HepG2 (cell line): ENCODE results near the gene ADCY9. TPM values are rescaled to one million over a fixed set of nuclear protein-coding genes. Genes with fewer than 3 reads are reported as not detected.

Experiments
- CBX5 ChIP-seq: sonication (generic); formaldehyde crosslinking; IDR thresholded peaks from 2 replicates; pipeline ENCODE4 v1.4.0; 2020; ENCODE audit warnings: missing genetic modification reagents, borderline replicate concordance
- GABPA ChIP-seq, 2 experiments: IDR thresholded peaks; 2 replicates each; pipeline ENCODE4 v1.6.1; 2011 to 2016; ENCODE audit warnings: low read depth in 2 of 2, low read length in 1 of 2, missing biosample characterization in 1 of 2, missing genetic modification characterization in 1 of 2
- HHEX ChIP-seq: IDR thresholded peaks from 2 replicates; pipeline ENCODE4 v1.6.1; 2016; ENCODE audit warnings: control low read depth
- HNF4A ChIP-seq: sonication (generic); formaldehyde crosslinking; IDR thresholded peaks from 2 replicates; pipeline ENCODE4 v1.4.0; 2020; ENCODE audit warnings: missing genetic modification reagents
- KLF9 ChIP-seq: IDR thresholded peaks from 2 replicates; pipeline ENCODE4 v1.6.1; 2016; ENCODE audit warnings: low read depth
- MIER3 ChIP-seq: IDR thresholded peaks from 2 replicates; pipeline ENCODE4 v1.6.1; 2016; ENCODE audit warnings: missing compliant biosample characterization, borderline replicate concordance
- REL ChIP-seq: sonication (generic); formaldehyde crosslinking; conservative IDR thresholded peaks from 2 replicates; pipeline ENCODE4 v1.8.0; 2022; ENCODE audit warnings: mild to moderate bottlenecking, missing genetic modification reagents, moderate library complexity
- SSRP1 ChIP-seq: IDR thresholded peaks from 2 replicates; pipeline ENCODE4 v1.6.1; 2016; ENCODE audit warnings: control low read depth
- TEAD3 ChIP-seq: optimal IDR thresholded peaks from 2 replicates; pipeline ENCODE3; 2016; ENCODE audit warnings: borderline replicate concordance
- ZBTB21 ChIP-seq: sonication (generic); formaldehyde crosslinking; IDR thresholded peaks from 2 replicates; pipeline ENCODE4 v1.4.0; 2020; ENCODE audit warnings: missing genetic modification reagents
- ZNF12 ChIP-seq: sonication (generic); formaldehyde crosslinking; IDR thresholded peaks from 2 replicates; pipeline ENCODE4 v1.5.0; 2020; ENCODE audit warnings: missing genetic modification reagents
- ZNF367 ChIP-seq: sonication (generic); formaldehyde crosslinking; IDR thresholded peaks from 2 replicates; pipeline ENCODE4 v1.4.0; 2020; ENCODE audit warnings: missing genetic modification reagents, borderline replicate concordance
- ZNF460 ChIP-seq: sonication (generic); formaldehyde crosslinking; IDR thresholded peaks from 2 replicates; pipeline ENCODE4 v1.5.1; 2020; ENCODE audit warnings: missing genetic modification reagents, mild to moderate bottlenecking, borderline replicate concordance
- ZNF629 ChIP-seq: sonication (generic); formaldehyde crosslinking; conservative IDR thresholded peaks from 2 replicates; pipeline ENCODE4 v1.5.0; 2020; ENCODE audit warnings: missing genetic modification reagents
- ZNF652 ChIP-seq: IDR thresholded peaks from 2 replicates; pipeline ENCODE4 v1.6.1; 2016; ENCODE audit warnings: low read depth, borderline replicate concordance
- ZNF720 ChIP-seq: sonication (generic); formaldehyde crosslinking; IDR thresholded peaks from 2 replicates; pipeline ENCODE4 v1.4.0; 2020; ENCODE audit warnings: missing genetic modification reagents
- ZNF790 ChIP-seq: sonication (generic); formaldehyde crosslinking; IDR thresholded peaks from 2 replicates; pipeline ENCODE4 v1.8.0; 2022; ENCODE audit warnings: missing genetic modification reagents, mild to moderate bottlenecking, borderline replicate concordance
- polyA plus RNA-seq, 8 experiments: library from polyadenylated mRNA; depleted of rRNA in 3 of 8; stranded (reverse) in 7 of 8; unstranded in 1 of 8; fragments of >200 nt; fragmentation: Illumina TruSeq in 4 of 8; extraction: Trizol in 4 of 8; gene quantifications; 2 replicates each; pipeline versions ENCODE4 v1.2.1 to v1.2.3, GENCODE V29; 2011 to 2016; ENCODE audit warnings: low read depth in 4 of 8, missing spikeins in 1 of 8, mixed read lengths in 1 of 8; ENCODE audit not compliant: insufficient read depth in 1 of 8
- total RNA-seq, 5 experiments: library from RNA; depleted of rRNA; stranded (reverse); fragments of >200 nt; fragmentation: Illumina TruSeq; extraction: Trizol; gene quantifications; 2 replicates each; pipeline ENCODE4 v1.2.3, GENCODE V29; 2016; ENCODE audit warnings: low read depth in 1 of 5
- TF ChIP-seq, protein P1 (sequence below): sonication (generic); formaldehyde crosslinking; IDR thresholded peaks from 2 replicates; pipeline ENCODE4 v1.9.0; 2021; ENCODE audit warnings: missing genetic modification reagents, mild to moderate bottlenecking, borderline replicate concordance
- TF ChIP-seq, protein P2 (sequence below): sonication (generic); formaldehyde crosslinking; conservative IDR thresholded peaks from 2 replicates; pipeline ENCODE4 v1.4.0; 2020; ENCODE audit warnings: missing genetic modification reagents
- TF ChIP-seq, protein P3 (sequence below), 2 experiments: sonication (generic) in 1 of 2; formaldehyde crosslinking in 1 of 2; IDR thresholded peaks; 2 replicates each; pipeline versions ENCODE4 v1.5.1 to v1.6.1; 2011 to 2020; ENCODE audit warnings: borderline replicate concordance in 1 of 2, low read depth in 1 of 2, low read length in 1 of 2, mild to moderate bottlenecking in 1 of 2, missing genetic modification reagents in 1 of 2, moderate library complexity in 1 of 2
- TF ChIP-seq, protein P4 (sequence below): IDR thresholded peaks from 2 replicates; pipeline ENCODE4 v1.6.1; 2016; ENCODE audit warnings: control low read depth
- TF ChIP-seq, protein P5 (sequence below): sonication (generic); formaldehyde crosslinking; IDR thresholded peaks from 2 replicates; pipeline ENCODE4 v1.9.0; 2021; ENCODE audit warnings: missing genetic modification reagents, borderline replicate concordance

ADCY9 gene
- total and polyA plus RNA-seq, 2 of the 13 experiments (the other 11 are each of a cell fraction or from before 2014, with no cell fraction given), result 11.2 to 13.9 TPM

DNA sequence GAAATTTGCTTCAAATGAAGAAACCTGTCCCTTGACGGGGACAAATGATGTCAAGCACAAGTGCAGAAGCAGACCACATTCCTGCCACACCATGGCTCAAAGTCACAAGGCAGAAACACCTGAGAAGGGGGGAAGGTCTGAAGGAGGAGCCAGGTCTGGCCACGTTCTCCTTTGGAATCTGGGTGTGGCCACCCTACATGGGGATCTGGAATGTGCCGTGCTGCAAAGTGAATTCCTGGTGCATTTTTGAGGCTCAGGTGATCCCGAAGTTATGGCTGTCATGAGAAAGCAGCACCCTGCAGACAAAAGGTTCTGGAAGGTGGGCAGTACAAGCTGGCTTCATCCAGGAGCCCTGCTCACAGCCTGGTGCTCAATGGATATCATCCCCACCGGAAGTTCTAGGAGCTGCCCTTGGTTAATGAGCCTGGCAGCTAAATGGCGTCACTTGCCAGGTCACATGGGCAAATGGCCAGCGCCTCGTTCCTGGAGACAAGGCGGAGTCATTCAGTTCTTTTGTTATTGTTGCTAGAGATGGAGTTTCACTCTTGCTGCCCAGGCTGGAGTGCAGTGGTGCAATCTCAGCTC, 20.1 kb upstream of the ADCY9 start (continued):
- TF ChIP-seq, protein P1, sequence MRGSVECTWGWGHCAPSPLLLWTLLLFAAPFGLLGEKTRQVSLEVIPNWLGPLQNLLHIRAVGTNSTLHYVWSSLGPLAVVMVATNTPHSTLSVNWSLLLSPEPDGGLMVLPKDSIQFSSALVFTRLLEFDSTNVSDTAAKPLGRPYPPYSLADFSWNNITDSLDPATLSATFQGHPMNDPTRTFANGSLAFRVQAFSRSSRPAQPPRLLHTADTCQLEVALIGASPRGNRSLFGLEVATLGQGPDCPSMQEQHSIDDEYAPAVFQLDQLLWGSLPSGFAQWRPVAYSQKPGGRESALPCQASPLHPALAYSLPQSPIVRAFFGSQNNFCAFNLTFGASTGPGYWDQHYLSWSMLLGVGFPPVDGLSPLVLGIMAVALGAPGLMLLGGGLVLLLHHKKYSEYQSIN (CRISPR knock-in tag), result no peak
- TF ChIP-seq MIER3 (CRISPR knock-in tag) (no peak), HNF4A (no peak), ZNF720 (no peak), GABPA (IDR thresholded peaks at IDR 0.05; ENCODE audit: low read depth, low read length) (no peak), GABPA (CRISPR knock-in tag; IDR thresholded peaks at IDR 0.05; ENCODE audit: low read depth) (peak; percentile 57), REL (CRISPR knock-in tag) (no peak), ZNF460 (CRISPR knock-in tag) (no peak), SSRP1 (no peak), ZNF629 (no peak), ZNF367 (CRISPR knock-in tag) (no peak), KLF9 (CRISPR knock-in tag) (no peak), CBX5 (CRISPR knock-in tag) (no peak), TEAD3 (CRISPR knock-in tag) (peak; percentile 79), ZNF790 (no peak), ZNF12 (peak; percentile 55; the same call in 1 of the 2 replicates), HHEX (no peak), ZBTB21 (0 out of 2 replicates have a peak, but pooled peaks have one; percentile 36), ZNF652 (CRISPR knock-in tag) (no peak)
- TF ChIP-seq, protein P2, sequence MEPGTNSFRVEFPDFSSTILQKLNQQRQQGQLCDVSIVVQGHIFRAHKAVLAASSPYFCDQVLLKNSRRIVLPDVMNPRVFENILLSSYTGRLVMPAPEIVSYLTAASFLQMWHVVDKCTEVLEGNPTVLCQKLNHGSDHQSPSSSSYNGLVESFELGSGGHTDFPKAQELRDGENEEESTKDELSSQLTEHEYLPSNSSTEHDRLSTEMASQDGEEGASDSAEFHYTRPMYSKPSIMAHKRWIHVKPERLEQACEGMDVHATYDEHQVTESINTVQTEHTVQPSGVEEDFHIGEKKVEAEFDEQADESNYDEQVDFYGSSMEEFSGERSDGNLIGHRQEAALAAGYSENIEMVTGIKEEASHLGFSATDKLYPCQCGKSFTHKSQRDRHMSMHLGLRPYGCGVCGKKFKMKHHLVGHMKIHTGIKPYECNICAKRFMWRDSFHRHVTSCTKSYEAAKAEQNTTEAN, result no peak
- TF ChIP-seq, protein P3, sequence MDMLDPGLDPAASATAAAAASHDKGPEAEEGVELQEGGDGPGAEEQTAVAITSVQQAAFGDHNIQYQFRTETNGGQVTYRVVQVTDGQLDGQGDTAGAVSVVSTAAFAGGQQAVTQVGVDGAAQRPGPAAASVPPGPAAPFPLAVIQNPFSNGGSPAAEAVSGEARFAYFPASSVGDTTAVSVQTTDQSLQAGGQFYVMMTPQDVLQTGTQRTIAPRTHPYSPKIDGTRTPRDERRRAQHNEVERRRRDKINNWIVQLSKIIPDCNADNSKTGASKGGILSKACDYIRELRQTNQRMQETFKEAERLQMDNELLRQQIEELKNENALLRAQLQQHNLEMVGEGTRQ (IDR thresholded peaks at IDR 0.05; ENCODE audit: low read depth, low read length), result 0 out of 2 replicates have a peak, but pooled peaks have one; percentile 21
- TF ChIP-seq, protein P3 (CRISPR knock-in tag; IDR thresholded peaks at IDR 0.05; ENCODE audit: borderline replicate concordance), result peak; percentile 51; the same call in 1 of the 2 replicates
- TF ChIP-seq, protein P4, sequence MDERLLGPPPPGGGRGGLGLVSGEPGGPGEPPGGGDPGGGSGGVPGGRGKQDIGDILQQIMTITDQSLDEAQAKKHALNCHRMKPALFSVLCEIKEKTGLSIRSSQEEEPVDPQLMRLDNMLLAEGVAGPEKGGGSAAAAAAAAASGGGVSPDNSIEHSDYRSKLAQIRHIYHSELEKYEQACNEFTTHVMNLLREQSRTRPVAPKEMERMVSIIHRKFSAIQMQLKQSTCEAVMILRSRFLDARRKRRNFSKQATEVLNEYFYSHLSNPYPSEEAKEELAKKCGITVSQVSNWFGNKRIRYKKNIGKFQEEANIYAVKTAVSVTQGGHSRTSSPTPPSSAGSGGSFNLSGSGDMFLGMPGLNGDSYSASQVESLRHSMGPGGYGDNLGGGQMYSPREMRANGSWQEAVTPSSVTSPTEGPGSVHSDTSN (CRISPR knock-in tag), result no peak
- TF ChIP-seq, protein P5, sequence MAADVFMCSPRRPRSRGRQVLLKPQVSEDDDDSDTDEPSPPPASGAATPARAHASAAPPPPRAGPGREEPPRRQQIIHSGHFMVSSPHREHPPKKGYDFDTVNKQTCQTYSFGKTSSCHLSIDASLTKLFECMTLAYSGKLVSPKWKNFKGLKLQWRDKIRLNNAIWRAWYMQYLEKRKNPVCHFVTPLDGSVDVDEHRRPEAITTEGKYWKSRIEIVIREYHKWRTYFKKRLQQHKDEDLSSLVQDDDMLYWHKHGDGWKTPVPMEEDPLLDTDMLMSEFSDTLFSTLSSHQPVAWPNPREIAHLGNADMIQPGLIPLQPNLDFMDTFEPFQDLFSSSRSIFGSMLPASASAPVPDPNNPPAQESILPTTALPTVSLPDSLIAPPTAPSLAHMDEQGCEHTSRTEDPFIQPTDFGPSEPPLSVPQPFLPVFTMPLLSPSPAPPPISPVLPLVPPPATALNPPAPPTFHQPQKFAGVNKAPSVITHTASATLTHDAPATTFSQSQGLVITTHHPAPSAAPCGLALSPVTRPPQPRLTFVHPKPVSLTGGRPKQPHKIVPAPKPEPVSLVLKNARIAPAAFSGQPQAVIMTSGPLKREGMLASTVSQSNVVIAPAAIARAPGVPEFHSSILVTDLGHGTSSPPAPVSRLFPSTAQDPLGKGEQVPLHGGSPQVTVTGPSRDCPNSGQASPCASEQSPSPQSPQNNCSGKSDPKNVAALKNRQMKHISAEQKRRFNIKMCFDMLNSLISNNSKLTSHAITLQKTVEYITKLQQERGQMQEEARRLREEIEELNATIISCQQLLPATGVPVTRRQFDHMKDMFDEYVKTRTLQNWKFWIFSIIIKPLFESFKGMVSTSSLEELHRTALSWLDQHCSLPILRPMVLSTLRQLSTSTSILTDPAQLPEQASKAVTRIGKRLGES (CRISPR knock-in tag), result no peak
